IPS-11a (cell line): Measurements from ENCODE around the gene SLC13A3.

ENCODE experiments used
- H3K4me3 ChIP-seq: one replicate; pipeline ENCODE4 v1.5.1; 2013; ENCODE audit warnings: low read depth, low read length, control low read depth

The SLC13A3 gene

DNA sequence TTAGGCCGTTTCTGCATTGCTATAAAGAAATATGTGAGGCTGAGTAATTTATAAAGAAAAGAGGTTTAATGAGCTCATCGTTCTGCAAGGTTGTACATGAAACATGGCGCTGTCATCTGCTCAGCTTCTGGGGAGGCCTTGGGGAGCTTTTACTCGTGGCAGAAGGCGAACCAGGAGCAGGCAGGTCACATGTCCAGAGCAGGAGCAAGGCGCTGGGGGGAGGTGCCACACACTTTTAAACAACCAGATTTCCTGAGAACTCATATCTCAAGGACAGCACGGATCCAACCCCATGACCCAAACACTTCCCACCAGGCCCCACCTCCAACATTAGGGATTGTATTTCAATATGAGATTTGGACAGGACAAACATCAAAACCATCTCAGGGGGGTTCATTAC lies 6.4 kb upstream of the SLC13A3 start:
- H3K4me3 ChIP-seq, result no peak overlapping the region

DNA sequence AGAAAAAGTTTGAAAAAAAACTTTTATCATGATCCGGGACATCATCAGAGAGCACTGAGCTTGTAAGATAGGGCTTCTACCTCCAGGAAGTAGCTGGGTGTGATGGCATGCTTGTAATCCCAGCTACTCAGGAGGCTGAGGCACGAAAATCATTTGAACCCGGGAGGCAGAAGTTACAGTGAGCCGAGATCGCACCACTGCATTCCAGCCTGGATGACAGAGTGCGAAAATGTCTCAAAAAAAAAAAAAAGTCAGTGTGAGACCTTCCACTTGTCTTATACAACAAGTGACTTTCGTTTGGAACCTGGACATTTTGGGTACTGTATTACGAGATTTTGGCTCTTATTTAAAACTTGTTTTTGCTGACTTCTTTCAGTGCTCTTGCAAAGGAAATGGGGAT lies 5.9 kb upstream of the SLC13A3 start:
- H3K4me3 ChIP-seq, result no peak overlapping the region

DNA sequence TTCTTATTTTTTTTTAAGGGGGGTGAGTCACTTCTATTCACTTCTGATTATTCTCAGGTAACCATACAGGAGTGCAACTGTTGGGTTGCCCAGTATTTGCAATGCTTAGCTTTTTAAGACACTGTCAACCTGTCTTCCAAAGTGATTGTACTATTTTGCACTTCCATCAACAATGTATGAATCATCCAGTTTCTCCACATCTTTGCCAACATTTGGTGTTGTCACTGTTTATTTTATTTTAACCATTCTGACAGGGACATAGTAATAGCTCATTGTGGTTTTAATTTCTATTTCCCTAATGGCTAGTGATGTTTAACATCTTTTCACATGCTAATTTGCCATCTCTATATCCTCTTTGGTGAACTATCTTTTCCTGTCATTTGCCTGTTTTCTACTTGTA lies 1.4 kb upstream of the SLC13A3 start:
- no peak overlapping the region for H3K4me3 ChIP-seq

DNA sequence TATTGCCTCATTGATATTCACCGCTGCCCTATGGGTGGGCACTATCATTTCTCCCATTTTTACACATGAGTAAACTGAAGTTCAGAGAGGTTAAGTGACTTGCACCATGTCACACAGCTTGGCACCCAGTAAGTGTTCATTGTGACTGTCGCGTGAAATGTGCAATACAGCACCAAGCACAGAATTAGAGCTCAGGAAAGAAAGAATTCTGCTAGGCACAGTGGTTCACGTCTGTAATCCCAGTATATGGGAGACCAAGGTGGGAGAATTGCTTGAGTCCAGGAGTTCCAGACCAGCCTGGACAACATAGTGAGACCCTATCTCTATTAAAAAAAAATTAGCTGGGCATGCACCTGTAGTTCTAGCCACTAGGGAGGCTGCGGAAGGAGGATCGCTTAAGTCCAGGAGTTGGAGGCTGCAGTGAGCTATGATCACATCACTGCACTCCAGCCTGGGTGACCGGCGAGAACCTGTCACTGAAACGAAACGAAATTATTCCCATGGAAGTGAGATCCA lies 626 bp downstream of the SLC13A3 start:
- H3K4me3 ChIP-seq, result no peak overlapping the region

DNA sequence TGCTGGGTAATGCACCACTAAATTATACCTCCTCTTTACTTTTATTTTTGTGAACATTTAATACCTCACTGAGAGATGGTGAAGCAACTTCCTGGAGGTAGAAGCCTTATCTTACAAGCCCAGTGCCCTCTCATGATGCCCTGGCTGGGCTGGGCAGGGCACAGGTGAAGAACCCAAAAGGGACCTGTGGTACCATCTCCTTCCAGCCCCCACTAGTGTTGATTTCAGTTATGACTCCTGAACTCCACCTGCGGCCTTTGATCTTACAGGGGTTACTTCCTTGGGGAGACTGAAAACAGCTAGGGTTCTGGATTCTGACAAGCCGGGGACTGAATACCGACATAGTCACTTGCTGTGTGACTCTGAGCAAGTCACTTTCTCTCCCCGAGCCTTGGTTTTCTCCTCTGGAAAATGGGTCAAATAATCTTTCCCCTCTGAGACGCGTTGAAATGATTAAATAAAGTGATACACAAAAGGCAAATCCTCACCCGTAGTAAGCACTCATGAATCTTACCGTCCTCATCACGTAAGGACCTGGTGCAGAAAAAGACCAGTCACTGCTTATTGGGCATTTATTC lies 1.2 kb downstream of the SLC13A3 start:
- H3K4me3 ChIP-seq, result no peak overlapping the region

DNA sequence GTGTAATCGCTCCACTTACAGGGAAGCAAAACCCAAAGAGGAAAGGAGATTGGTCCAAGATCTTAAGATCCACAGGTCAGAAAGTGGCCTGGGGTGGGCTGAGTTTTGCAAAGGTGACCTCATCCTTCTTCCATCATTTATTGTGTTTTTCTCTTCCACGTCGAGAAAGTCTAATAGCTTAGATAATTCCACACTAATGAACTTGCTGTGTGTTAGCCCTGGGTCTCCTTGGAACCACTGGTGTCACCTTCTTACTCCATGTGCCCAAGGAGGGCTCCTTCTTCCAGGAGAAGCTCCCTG lies 1.7 kb downstream of the SLC13A3 start:
- H3K4me3 ChIP-seq, result no peak overlapping the region

DNA sequence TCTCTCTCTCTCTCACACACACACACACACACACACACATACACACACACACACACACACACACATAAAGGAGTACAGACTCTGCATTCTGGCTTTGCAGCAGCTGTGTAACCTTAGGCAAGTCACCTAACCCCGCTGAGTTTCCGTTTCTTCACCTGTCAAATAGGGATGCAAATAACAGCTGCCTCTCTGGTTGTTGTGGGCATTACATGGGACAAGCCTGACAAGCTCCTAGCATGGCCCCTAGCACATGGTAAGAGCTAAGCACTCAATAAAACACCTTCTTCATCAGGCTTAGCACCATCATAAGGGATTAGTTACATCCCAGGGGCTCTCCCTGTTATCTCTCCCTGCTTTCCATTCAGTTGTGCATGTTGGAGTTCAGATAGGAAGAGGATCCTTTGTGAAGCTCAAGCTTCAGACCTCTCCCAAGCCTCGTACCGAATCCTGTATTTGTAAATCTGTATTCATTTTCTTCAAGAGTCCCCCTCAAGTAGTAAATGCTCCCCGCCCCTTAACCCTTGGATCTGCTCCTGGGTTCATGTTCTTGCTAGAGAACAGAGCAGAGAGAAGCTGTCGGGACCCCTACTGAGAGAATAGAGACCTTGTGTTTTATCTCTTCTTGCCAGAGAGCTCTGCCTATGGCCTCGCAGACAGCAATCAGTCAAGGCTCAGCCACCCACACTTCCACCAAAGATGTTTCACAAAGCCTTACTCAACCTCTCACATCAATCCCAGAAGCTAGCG lies 2.2 kb downstream of the SLC13A3 start:
- H3K4me3 ChIP-seq, result no peak overlapping the region

DNA sequence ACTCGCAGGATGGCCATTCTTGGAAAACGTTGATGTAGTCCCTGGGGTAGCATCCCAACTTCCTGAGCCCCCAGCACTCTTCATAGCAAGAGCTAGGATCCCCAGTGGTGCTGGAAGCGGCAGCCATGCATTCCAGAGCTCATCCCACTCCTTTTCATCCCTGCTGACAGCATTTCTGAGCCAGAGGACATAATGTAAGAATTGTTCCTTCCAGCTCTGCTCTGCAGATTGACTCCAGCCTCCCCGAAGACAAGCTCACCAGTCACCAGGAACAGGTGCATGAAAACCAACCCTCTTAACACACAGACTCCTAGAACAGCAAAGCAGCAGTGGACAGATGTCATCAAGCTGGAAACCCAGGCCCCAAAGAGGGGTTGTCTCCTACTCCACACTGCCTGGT lies 3.8 kb downstream of the SLC13A3 start:
- no peak overlapping the region for H3K4me3 ChIP-seq

DNA sequence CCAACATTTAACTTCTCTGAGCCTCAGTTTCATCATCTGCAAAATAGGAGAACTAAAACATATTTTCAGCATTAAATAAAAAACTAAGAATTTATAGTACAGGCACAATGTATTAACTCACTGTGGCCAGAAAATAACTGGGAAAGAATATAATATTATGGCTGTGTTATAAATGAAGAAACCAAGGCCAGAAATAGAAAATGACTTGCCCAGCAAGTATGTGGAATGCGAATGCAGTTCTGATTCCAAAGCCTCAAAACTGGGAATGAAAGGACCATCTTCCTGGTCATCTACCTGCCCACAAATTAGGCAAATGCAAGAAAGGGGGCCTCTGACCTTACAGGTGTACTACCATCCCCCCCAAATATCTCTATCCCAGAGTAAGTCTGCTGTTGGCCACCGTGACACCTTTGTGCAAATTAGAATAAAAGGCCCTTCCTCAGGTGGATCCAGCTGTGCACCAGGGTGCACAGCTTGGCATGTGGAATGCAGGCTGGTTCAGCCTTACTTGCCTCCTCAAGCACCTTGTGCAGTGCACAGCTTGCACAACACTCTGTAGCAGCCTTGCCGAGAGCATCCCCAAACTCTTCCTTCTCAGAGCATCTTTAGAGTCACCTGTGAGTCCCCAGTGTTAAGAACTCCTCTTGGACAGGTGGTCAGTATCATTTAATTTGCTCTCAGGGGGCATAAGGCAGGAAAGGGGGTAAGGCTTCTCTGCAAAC lies 4.4 kb downstream of the SLC13A3 start:
- no peak overlapping the region for H3K4me3 ChIP-seq

DNA sequence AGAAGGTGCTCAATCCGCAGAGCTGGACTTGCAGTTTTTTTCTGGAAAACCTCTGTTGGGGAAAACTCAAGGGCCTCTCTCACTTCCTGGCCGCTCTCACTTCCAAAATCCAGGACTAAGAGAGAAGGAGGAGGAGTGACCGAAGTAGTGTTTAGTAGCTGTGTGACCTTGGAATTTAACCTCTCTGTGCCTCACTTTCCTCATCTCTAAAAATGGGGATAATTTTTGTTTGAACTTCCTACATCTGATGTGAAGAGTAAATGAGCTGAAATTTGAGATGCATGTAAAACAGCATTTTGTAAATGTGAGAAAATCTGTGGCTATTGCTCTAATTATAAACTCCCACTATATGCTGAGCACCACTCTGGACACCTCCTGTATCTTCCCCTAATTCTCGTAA lies 5.1 kb downstream of the SLC13A3 start:
- no peak overlapping the region for H3K4me3 ChIP-seq

DNA sequence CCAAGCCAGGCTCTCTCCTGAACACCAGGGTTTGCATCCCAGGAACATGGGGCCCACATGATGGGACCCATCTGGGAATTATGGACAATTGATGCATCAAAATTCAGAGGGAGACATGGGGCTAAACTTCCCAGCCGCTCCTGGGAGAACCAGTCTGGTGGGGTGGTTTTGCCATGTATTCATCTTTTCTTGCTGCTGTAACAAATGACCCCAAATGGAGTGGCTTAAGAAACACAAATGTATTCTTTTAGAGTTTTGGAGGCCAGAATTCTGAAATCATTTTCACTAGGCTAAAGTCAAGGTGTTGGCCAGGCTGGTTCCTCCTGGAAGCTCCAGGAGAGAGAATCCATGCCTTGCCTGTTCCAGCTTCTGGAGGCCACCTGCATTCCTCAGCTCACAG lies 6.5 kb downstream of the SLC13A3 start:
- H3K4me3 ChIP-seq, result no peak overlapping the region

DNA sequence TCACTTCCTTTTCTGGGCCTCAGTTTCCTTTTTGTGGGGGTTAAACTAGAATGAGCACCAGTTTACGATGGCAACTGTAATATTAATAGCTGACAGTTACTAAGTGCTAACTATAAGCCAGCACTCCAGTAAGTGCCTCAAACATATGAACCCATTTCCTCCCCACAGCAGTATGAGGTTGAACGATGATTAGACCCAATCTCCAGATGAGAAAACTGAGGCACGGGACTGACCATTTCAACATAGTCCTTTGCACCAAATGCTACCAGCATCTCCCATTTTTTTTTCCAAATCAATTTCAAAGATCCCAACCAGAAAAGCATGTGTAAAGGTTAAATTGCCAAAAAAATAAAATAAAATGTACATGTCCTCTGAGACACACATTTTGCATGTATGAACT lies 7.1 kb downstream of the SLC13A3 start:
- no peak overlapping the region for H3K4me3 ChIP-seq

DNA sequence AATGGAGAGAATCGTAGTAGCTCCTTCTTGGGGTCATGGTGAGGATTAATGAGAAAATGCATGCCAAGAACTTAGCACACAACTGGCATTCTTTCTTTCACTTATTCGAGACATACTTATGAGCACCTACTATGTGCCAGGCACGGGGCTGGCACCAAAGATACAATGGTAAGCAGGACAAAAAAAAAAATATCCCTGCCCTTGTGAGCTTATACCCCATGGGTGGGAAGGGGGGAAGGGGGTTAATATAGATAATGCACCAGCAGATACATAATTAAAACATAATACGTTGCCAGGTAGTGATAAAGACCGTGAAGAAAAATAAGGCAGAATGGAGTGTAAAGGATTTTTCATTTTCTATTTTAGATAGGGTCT lies 8.3 kb downstream of the SLC13A3 start:
- no peak overlapping the region for H3K4me3 ChIP-seq

DNA sequence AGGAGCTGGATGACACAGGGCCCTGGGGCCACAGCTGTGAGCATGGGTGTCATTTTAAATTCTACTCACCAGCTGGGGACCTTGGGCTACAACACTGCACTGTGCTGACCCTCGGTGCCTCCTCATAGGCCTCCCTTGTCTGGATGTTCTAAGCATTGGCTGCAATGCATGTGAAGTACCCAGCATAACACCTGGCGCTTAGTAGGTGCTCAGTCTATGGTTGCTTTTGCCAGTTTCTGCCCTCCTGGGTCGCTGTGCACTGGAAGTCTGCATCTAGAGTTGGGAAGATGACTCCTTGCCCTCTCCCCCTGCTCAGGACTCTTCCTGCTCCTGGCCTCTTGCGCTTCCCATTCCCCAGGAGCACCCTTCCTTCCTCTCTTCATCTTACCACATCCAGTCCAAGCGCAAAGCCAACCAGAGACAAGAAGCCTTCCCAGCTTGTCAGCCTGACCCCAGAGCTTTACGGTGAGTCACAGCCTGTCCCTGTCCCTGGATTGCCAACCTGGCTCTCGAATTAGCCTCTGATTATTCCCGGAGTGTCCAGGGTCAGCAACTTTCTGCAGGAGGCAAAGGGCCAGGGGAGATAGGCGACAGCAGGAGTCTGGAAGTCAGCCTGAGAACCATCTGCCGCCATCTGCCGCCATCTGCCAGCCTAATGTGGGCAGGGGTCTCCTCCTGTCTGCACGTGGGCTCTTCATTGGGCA lies 8.8 kb downstream of the SLC13A3 start:
- H3K4me3 ChIP-seq, result no peak overlapping the region

DNA sequence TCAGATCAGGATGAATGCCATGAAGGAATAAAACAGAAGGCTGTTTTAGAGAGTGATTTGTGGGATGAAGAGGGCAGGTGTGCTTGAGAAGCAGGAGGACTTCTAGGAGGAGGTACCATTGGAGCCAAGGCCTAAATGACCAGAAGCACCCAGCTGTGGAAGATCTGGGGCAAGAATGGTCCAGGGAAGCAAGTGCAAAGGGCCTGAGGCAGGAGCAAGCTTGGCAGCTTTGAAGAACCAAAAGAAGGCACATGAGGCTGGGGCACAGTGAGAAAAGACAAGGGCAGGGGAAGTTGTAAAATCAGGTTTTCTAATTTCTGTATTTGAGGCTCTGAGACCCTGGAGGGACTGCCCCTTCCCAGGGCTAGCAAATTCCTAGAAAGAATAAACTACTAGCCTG lies 9.8 kb downstream of the SLC13A3 start:
- H3K4me3 ChIP-seq, result no peak overlapping the region

DNA sequence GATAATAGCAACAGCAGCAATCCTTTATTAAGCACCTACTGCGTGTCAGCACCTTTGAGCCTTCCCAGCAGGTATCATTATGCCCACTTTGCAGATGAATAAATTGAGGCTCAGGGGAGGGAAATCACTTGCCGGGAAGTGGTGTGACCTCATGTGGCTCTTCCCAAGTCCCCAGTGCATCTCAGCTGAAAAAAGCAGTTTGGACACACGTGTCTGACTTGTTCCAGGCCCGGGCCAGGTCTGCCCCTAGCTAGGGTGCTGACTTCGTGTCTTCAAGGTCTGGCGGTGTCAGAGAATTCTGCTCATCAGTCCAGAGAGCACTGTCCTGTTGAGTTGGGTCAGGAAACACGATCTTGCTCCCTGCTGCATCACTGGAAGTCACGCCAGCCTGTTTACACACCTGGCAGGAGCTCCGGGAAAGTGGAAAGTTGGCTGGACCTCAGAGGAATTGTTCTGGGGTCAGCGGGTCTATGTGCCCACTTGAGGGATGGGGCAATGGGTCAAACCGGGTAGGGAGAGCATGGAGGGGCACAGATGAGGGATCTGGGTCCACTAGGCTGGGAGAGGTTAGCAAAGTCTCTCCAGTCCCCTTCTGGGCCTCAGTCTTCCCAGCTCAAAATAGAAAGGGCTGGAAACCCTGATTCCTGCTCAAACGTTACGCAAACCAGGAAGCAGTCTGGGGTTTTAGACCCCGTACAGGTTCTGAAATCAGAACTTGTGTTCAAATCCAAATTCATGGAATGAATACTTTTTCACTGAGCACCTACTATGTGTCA lies 10.5 kb downstream of the SLC13A3 start:
- H3K4me3 ChIP-seq, result no peak overlapping the region

DNA sequence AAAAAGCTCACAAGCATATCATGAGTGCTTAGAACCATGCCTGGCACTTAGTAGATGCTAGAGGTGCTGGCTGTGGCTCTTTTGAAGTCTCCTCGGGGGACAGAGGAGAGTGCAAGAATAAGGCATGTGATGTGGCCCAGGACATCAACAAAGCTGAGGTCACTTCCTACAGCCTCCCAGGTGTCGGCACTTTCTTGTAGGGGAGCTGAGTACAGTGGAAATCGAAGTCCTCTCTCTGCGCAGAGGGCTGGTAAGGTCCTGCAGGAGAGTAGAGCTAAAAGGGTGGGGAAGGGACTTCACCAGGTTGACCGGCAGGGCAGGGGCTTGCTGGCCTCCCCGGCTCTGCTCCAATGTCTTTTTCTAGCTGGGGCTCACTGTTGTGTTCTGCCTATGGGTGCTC lies 11.2 kb downstream of the SLC13A3 start:
- no peak overlapping the region for H3K4me3 ChIP-seq

DNA sequence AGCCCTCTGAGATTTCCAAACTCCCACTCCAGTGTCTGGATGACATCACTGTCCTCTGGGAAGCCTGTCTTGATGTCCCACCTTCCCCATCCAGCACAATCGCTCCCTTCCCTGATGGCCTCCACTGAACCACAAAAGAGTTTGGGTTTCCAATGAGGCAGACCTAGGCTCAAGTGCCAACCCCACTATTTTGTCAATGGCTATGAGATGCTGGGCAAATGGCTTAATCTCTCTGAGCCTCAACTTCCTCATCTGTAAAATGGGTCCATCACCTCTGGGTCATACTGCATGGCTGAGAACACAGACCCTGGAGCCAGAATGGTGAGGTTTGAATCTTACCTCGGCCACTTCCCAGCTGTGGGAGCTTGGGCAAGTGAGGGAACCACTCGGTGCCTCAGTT lies 11.7 kb downstream of the SLC13A3 start:
- no peak overlapping the region for H3K4me3 ChIP-seq

DNA sequence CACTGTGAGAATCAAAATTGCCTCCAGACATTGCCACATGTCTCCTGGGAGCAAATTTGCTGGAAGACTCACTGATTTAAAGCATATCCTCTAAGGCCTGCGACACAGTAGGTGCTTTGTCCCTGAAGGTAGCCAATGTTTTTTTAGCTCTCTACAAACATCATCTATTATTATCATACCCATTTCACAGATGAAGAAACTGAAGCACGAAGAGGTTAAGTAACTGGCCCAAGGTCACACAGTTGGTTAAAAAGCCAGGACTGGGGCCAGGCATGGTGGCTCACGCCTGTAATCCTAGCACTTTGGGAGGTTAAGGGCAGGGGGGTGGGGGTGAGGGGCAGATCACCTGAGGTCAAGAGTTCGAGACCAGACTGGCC lies 12.4 kb downstream of the SLC13A3 start:
- H3K4me3 ChIP-seq, result no peak overlapping the region

DNA sequence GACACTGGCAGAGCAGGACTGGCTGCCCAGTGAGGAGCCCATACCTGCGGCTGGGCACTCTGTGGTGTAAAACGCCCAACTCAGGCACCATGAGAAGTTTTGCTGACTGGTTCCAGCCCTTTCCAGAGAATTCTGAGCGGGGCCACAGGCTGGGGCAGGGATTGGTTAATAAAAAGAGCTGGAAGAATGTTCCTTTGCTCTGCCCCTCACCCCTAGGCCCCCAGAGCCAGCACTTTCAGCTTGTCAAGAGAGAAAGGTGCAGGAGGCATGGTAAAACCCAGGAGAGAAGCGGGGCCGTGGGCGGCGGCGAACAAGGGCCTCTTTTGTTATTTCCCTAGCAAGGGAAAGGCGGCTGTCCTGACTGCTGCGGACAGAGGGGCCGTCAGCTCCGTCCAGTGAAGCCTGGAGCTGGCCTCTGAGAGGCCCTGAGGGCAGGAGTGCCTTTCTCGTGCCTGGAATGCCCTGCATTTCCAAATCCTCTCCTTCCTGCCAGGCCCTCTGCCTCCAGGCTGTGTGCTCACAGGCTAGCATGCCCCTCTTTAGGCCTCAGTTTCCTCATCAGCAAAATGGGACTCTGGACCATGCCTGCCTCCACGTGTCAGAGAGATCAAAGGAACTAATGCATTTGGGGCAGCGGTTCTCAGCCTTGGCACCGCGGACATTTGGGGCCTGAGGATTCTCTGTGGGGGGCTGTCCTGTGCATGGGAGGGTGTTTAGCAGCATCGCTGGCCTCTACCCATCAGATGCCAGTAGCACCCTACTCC lies 12.9 kb downstream of the SLC13A3 start:
- H3K4me3 ChIP-seq, result no peak overlapping the region
